ENCODE results near the gene TLE5.
"Not testable (repeated sequence)": the region's sequence is repeated elsewhere in the genome, so short reads cannot be mapped to it uniquely, and the experiment has no call there.

Gene TLE5

GRCh38 chr19:3025549-3025886, 36.8 kb downstream of the TLE5 start:
- no peak for DNase-seq (ENCODE audit: low spot score)

GRCh38 chr19:3024870-3025548, 37.3 kb downstream of the TLE5 start:
- no peak for DNase-seq (ENCODE audit: low spot score)

GRCh38 chr19:3024509-3024869, 37.8 kb downstream of the TLE5 start:
- DNase-seq (ENCODE audit: low spot score), result peak; percentile 43

GRCh38 chr19:3020321-3020960, 41.9 kb downstream of the TLE5 start:
- no peak for DNase-seq (ENCODE audit: low spot score)

GRCh38 chr19:3019211-3019854, 43.0 kb downstream of the TLE5 start:
- no peak for DNase-seq (ENCODE audit: low spot score)

GRCh38 chr19:3017923-3018322, 44.4 kb downstream of the TLE5 start:
- DNase-seq (ENCODE audit: low spot score), result no peak

GRCh38 chr19:3015126-3016057, 46.9 kb downstream of the TLE5 start:
- DNase-seq (ENCODE audit: low spot score), result no peak

- no peak for DNase-seq (ENCODE audit: low spot score)
Observed at GRCh38 chr19:3014135-3014534, 48.2 kb downstream of the TLE5 start.

GRCh38 chr19:3013263-3013725, 49.0 kb downstream of the TLE5 start:
- no peak for DNase-seq (ENCODE audit: low spot score)

- no peak for DNase-seq (ENCODE audit: low spot score)
Observed at GRCh38 chr19:3012621-3013262, 49.6 kb downstream of the TLE5 start.

- not testable (repeated sequence) for DNase-seq (ENCODE audit: low spot score)
Observed at GRCh38 chr19:3012059-3012458, 50.2 kb downstream of the TLE5 start.

GRCh38 chr19:3010871-3011270, 51.4 kb downstream of the TLE5 start:
- no peak for DNase-seq (ENCODE audit: low spot score)

GRCh38 chr19:3008994-3009393, 53.3 kb downstream of the TLE5 start:
- no peak for DNase-seq (ENCODE audit: low spot score)

GRCh38 chr19:3007975-3008374, 54.3 kb downstream of the TLE5 start:
- DNase-seq (ENCODE audit: low spot score), result no peak

GRCh38 chr19:3006075-3006767, 56.1 kb downstream of the TLE5 start:
- DNase-seq (ENCODE audit: low spot score), result peak; percentile 8

GRCh38 chr19:3005345-3005744, 57.0 kb downstream of the TLE5 start:
- DNase-seq (ENCODE audit: low spot score), result no peak

- no peak for DNase-seq (ENCODE audit: low spot score)
Observed at GRCh38 chr19:3004522-3004921, 57.8 kb downstream of the TLE5 start.

GRCh38 chr19:3003046-3003445, 59.2 kb downstream of the TLE5 start:
- DNase-seq (ENCODE audit: low spot score), result no peak
